ENCODE results near the gene NTN5. TPM values are rescaled to one million over a fixed set of nuclear protein-coding genes. Genes with fewer than 3 reads are reported as not detected.
"Not testable (repeated sequence)": the region's sequence is repeated elsewhere in the genome, so short reads cannot be mapped to it uniquely, and the experiment has no call there.

NTN5 gene
- total RNA-seq, 1 experiment from 2014 or later: 0.57 TPM

GRCh38 chr19:48632692-48633147 lies 40.1 kb downstream of the NTN5 start:
- no peak for DNase-seq
- H3K27ac Mint-ChIP-seq (ENCODE audit: unreplicated experiment): no peak overlapping the region
- intact Hi-C loops (cut with micrococcal nuclease; ENCODE audit: unreplicated experiment): no loop called here

GRCh38 chr19:48632286-48632685 lies 40.5 kb downstream of the NTN5 start:
- DNase-seq; H3K4me3 Mint-ChIP-seq (ENCODE audit: low read depth, unreplicated experiment); H3K27me3 Mint-ChIP-seq (ENCODE audit: unreplicated experiment); BruUV-seq (replicated peaks); H3K9me3 Mint-ChIP-seq (ENCODE audit: low read depth, unreplicated experiment); intact Hi-C loops (cut with micrococcal nuclease; ENCODE audit: unreplicated experiment); H3K27ac Mint-ChIP-seq (ENCODE audit: unreplicated experiment): not testable (repeated sequence)
- peaks cover 24% of the 10 kb centered on the region for H3K4me1 Mint-ChIP-seq (ENCODE audit: low read depth, unreplicated experiment)
- CTCF ChIA-PET: interaction anchor here (1.5 kb wide), 1 partner anchor 13 kb away, joined by 3 read pairs; no protein-coding TSS in a partner anchor
- H3K36me3 Mint-ChIP-seq (ENCODE audit: insufficient read depth, unreplicated experiment): peaks cover 63% of the 10 kb centered on the region

More at GRCh38 chr19:48632692-48633147, 40.1 kb downstream of the NTN5 start:
- no TSS peak for BruUV-seq (replicated peaks)
- no peaks in the 10 kb centered on the region for H3K9me3 Mint-ChIP-seq (ENCODE audit: low read depth, unreplicated experiment)
- no peak for TF ChIP-seq CTCF (IDR thresholded peaks at IDR 0.05; ENCODE audit: unreplicated experiment)
- H3K4me3 Mint-ChIP-seq (ENCODE audit: low read depth, unreplicated experiment): no peak overlapping the region
- H3K4me1 Mint-ChIP-seq (ENCODE audit: low read depth, unreplicated experiment): peaks cover 21% of the 10 kb centered on the region
- peaks cover 67% of the 10 kb centered on the region for H3K36me3 Mint-ChIP-seq (ENCODE audit: insufficient read depth, unreplicated experiment)
- no peaks in the 10 kb centered on the region for H3K27me3 Mint-ChIP-seq (ENCODE audit: unreplicated experiment)
- CTCF ChIA-PET: no interaction called here

- DNase-seq: no peak
- no peaks in the 10 kb centered on the region for H3K9me3 Mint-ChIP-seq (ENCODE audit: low read depth, unreplicated experiment)
- CTCF ChIA-PET: interaction anchor here (1.5 kb wide), 1 partner anchor 14 kb away, joined by 3 read pairs; no protein-coding TSS in a partner anchor
- H3K27me3 Mint-ChIP-seq (ENCODE audit: unreplicated experiment): no peaks in the 10 kb centered on the region
- H3K36me3 Mint-ChIP-seq (ENCODE audit: insufficient read depth, unreplicated experiment): peaks cover 52% of the 10 kb centered on the region
- intact Hi-C loops (cut with micrococcal nuclease; ENCODE audit: unreplicated experiment): no loop called here
- H3K4me1 Mint-ChIP-seq (ENCODE audit: low read depth, unreplicated experiment): peaks cover 27% of the 10 kb centered on the region
- no peak overlapping the region for H3K27ac Mint-ChIP-seq (ENCODE audit: unreplicated experiment)
- TF ChIP-seq CTCF (IDR thresholded peaks at IDR 0.05; ENCODE audit: unreplicated experiment): no peak
- no TSS peak for BruUV-seq (replicated peaks)
- no peak overlapping the region for H3K4me3 Mint-ChIP-seq (ENCODE audit: low read depth, unreplicated experiment)
These were observed 41.6 kb downstream of the NTN5 start for GRCh38 chr19:48631225-48631624.

GRCh38 chr19:48630296-48631063 lies 42.3 kb downstream of the NTN5 start:
- H3K9me3 Mint-ChIP-seq (ENCODE audit: low read depth, unreplicated experiment): no peaks in the 10 kb centered on the region
- H3K4me3 Mint-ChIP-seq (ENCODE audit: low read depth, unreplicated experiment): no peak overlapping the region
- BruUV-seq (replicated peaks): no TSS peak
- peaks cover 45% of the 10 kb centered on the region for H3K36me3 Mint-ChIP-seq (ENCODE audit: insufficient read depth, unreplicated experiment)
- CTCF ChIA-PET: interaction anchor here (1.5 kb wide), 1 partner anchor 15 kb away, joined by 3 read pairs; no protein-coding TSS in a partner anchor
- TF ChIP-seq CTCF (IDR thresholded peaks at IDR 0.05; ENCODE audit: unreplicated experiment): no peak
- H3K4me1 Mint-ChIP-seq (ENCODE audit: low read depth, unreplicated experiment): peaks cover 21% of the 10 kb centered on the region
- H3K27me3 Mint-ChIP-seq (ENCODE audit: unreplicated experiment): no peaks in the 10 kb centered on the region
- DNase-seq: no peak
- intact Hi-C loops (cut with micrococcal nuclease; ENCODE audit: unreplicated experiment): no loop called here
- no peak overlapping the region for H3K27ac Mint-ChIP-seq (ENCODE audit: unreplicated experiment)

Data from Calu3 (cell line).